Calu3 (cell line): ENCODE results near the gene PTPN9. TPM values are rescaled to one million over a fixed set of nuclear protein-coding genes. Genes with fewer than 3 reads are reported as not detected.

Experiments
- BruUV-seq: library from RNA; stranded (reverse); fragments of 400-500 nt; replicated peaks from 2 replicates; lab custom pipeline; 2021; lab: Mats Ljungman, UMichigan
- CTCF ChIA-PET: fragments of 300-600 bp; sonication (Branson Sonifier 250); formaldehyde crosslinking; loops from one replicate; lab custom pipeline; 2022; ENCODE audit warnings: antibody characterized with exemption; lab: Charles Lee
- DNase-seq: peaks from one replicate; pipeline ENCODE4 v3.0.0; 2022
- H3K27ac Mint-ChIP-seq: one replicate; pipeline ENCODE4 v1.8.0; 2022; ENCODE audit warnings: mixed read lengths; ENCODE audit not compliant: unreplicated experiment
- H3K27me3 Mint-ChIP-seq: one replicate; pipeline ENCODE4 v1.8.0; 2022; ENCODE audit warnings: mixed read lengths; ENCODE audit not compliant: unreplicated experiment
- H3K36me3 Mint-ChIP-seq: one replicate; pipeline ENCODE4 v1.8.0; 2022; ENCODE audit warnings: mild to moderate bottlenecking, moderate library complexity, mixed read lengths; ENCODE audit not compliant: insufficient read depth, unreplicated experiment
- H3K4me1 Mint-ChIP-seq: one replicate; pipeline ENCODE4 v1.8.0; 2022; ENCODE audit warnings: mild to moderate bottlenecking, low read depth, mixed read lengths; ENCODE audit not compliant: unreplicated experiment
- H3K4me3 Mint-ChIP-seq: one replicate; pipeline ENCODE4 v1.8.0; 2022; ENCODE audit warnings: mild to moderate bottlenecking, low read depth, moderate library complexity, mixed read lengths; ENCODE audit not compliant: unreplicated experiment
- H3K9me3 Mint-ChIP-seq: one replicate; pipeline ENCODE4 v1.8.0; 2022; ENCODE audit warnings: low read depth, mixed read lengths; ENCODE audit not compliant: unreplicated experiment
- intact Hi-C: fragments of 100-400 bp; cut with micrococcal nuclease; formaldehyde crosslinking; loops from one replicate; pipeline ENCODE4 v1.10.0; 2022; ENCODE audit not compliant: unreplicated experiment
- total RNA-seq: library from RNA; stranded (reverse); gene quantifications from 2 replicates; pipeline ENCODE4 v1.2.3, GENCODE V29; 2022
- TF ChIP-seq, protein P1 (sequence below): fragments of 200-600 bp; IDR thresholded peaks from one replicate; pipeline ENCODE4 v1.8.0; 2022; ENCODE audit warnings: antibody characterized with exemption; ENCODE audit not compliant: unreplicated experiment

Gene PTPN9
- total RNA-seq, 1 experiment from 2014 or later, result 30.8 TPM

DNA sequence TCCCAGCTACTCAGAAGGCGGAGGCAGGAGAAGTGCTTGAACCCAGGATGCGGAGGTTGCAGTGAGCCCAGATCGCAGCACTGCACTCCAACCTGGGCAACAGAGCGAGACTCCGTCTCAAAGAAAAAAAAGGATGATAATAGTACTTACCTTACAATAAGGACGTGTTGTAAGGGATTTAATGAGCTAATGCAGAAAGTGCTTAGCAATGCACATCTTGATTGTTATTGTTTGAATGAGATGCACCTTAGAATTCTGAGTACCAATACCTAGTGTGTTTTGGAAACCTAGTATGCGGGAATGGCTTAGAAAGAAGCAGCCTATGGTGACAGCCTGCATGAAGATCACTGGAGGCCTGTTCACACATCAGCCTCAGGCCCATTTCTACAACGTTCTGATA lies 26.9 kb upstream of the PTPN9 start:
- TF ChIP-seq, protein P1, sequence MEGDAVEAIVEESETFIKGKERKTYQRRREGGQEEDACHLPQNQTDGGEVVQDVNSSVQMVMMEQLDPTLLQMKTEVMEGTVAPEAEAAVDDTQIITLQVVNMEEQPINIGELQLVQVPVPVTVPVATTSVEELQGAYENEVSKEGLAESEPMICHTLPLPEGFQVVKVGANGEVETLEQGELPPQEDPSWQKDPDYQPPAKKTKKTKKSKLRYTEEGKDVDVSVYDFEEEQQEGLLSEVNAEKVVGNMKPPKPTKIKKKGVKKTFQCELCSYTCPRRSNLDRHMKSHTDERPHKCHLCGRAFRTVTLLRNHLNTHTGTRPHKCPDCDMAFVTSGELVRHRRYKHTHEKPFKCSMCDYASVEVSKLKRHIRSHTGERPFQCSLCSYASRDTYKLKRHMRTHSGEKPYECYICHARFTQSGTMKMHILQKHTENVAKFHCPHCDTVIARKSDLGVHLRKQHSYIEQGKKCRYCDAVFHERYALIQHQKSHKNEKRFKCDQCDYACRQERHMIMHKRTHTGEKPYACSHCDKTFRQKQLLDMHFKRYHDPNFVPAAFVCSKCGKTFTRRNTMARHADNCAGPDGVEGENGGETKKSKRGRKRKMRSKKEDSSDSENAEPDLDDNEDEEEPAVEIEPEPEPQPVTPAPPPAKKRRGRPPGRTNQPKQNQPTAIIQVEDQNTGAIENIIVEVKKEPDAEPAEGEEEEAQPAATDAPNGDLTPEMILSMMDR, result no peak
- Mint-ChIP-seq H3K27ac (no peak overlapping the region), H3K4me1 (no peaks in the 10 kb centered on the region), H3K9me3 (no peaks in the 10 kb centered on the region), H3K27me3 (no peaks in the 10 kb centered on the region), H3K4me3 (no peak overlapping the region), H3K36me3 (peaks cover 37% of the 10 kb centered on the region)
- CTCF ChIA-PET, result no interaction called here
- DNase-seq, result no peak
- BruUV-seq, result no TSS peak
- intact Hi-C loops, result no loop called here

GRCh38 chr15:75599401-75599800 lies 20.3 kb upstream of the PTPN9 start:
- Mint-ChIP-seq H3K27ac (no peak overlapping the region), H3K36me3 (peaks cover 22% of the 10 kb centered on the region), H3K9me3 (no peaks in the 10 kb centered on the region), H3K4me3 (no peak overlapping the region), H3K27me3 (no peaks in the 10 kb centered on the region), H3K4me1 (no peaks in the 10 kb centered on the region)
- TF ChIP-seq, protein P1, result no peak
- no TSS peak for BruUV-seq
- CTCF ChIA-PET, result interaction anchor here (0.7 kb wide), 1 partner anchor 29 kb away, joined by 3 read pairs; no protein-coding TSS in a partner anchor
- intact Hi-C loops, result no loop called here
- DNase-seq, result no peak

- H3K27ac Mint-ChIP-seq, result no peak overlapping the region
- H3K4me3 Mint-ChIP-seq, result no peak overlapping the region
- TF ChIP-seq, protein P1, result no peak
- H3K27me3 Mint-ChIP-seq, result no peaks in the 10 kb centered on the region
- H3K9me3 Mint-ChIP-seq, result no peaks in the 10 kb centered on the region
- no TSS peak for BruUV-seq
- DNase-seq, result no peak
- intact Hi-C loops, result no loop called here
- H3K4me1 Mint-ChIP-seq, result no peaks in the 10 kb centered on the region
- CTCF ChIA-PET, result interaction anchor here (1.1 kb wide), 1 partner anchor 19 kb away, joined by 4 read pairs; the partner anchor contains the start of gene PTPN9
- peaks cover 27% of the 10 kb centered on the region for H3K36me3 Mint-ChIP-seq
These were observed 19.2 kb upstream of the PTPN9 start for GRCh38 chr15:75598361-75598760.

GRCh38 chr15:75597667-75598341 lies 18.7 kb upstream of the PTPN9 start:
- H3K27ac Mint-ChIP-seq, result no peak overlapping the region
- DNase-seq, result no peak
- H3K9me3 Mint-ChIP-seq, result no peaks in the 10 kb centered on the region
- no peak overlapping the region for H3K4me3 Mint-ChIP-seq
- no peaks in the 10 kb centered on the region for H3K4me1 Mint-ChIP-seq
- CTCF ChIA-PET, result interaction anchor here (1.1 kb wide), 1 partner anchor 19 kb away, joined by 4 read pairs; the partner anchor contains the start of gene PTPN9
- no peaks in the 10 kb centered on the region for H3K27me3 Mint-ChIP-seq
- TF ChIP-seq, protein P1, result no peak
- peaks cover 27% of the 10 kb centered on the region for H3K36me3 Mint-ChIP-seq
- intact Hi-C loops, result no loop called here
- no TSS peak for BruUV-seq
